ENCODE results near the gene EXOC4.

DNA sequence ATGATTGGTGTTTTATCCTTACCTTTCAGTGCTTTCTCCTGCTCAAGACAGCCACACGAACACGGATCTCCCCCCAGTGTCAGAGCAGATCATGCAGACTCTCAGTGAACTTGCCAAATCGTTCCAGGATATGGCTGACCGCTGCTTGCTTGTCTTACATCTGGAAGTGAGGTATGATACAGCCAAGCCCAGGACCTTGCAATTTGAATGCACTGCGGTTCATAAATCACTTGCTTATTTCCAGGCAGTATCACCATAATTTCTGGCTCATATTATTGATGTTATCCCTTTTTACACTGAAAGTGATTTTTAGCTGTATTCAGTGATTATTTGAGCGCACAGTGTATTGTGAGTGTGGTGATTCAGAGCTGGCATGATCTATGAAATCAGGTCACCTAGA is 744.6 kb downstream of the EXOC4 start:
- TF ChIP-seq, protein P1, sequence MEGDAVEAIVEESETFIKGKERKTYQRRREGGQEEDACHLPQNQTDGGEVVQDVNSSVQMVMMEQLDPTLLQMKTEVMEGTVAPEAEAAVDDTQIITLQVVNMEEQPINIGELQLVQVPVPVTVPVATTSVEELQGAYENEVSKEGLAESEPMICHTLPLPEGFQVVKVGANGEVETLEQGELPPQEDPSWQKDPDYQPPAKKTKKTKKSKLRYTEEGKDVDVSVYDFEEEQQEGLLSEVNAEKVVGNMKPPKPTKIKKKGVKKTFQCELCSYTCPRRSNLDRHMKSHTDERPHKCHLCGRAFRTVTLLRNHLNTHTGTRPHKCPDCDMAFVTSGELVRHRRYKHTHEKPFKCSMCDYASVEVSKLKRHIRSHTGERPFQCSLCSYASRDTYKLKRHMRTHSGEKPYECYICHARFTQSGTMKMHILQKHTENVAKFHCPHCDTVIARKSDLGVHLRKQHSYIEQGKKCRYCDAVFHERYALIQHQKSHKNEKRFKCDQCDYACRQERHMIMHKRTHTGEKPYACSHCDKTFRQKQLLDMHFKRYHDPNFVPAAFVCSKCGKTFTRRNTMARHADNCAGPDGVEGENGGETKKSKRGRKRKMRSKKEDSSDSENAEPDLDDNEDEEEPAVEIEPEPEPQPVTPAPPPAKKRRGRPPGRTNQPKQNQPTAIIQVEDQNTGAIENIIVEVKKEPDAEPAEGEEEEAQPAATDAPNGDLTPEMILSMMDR (IDR thresholded peaks at IDR 0.05; ENCODE audit: extremely low read depth in 1 of 2, insufficient read depth in 1 of 2, low read depth in 1 of 2, low read length in 2 of 2) = no peak
- TF ChIP-seq GATA2 (IDR thresholded peaks at IDR 0.05; ENCODE audit: insufficient read depth, insufficient read length, low read depth, low read length) = no peak
- TF ChIP-seq POLR2A (IDR thresholded peaks at IDR 0.05; ENCODE audit: low read depth, low read length) = no peak
- TF ChIP-seq JUN (IDR thresholded peaks at IDR 0.05; ENCODE audit: borderline replicate concordance, insufficient read depth, insufficient read length, low read depth) = no peak
